GM12878 (cell line): ENCODE results near the gene RASAL2. TPM values are rescaled to one million over a fixed set of nuclear protein-coding genes. Genes with fewer than 3 reads are reported as not detected.

Source experiments
- ATAC-seq: fragments of 200-7000 bp; cut with Tn5 transposase; 3 replicates; pipeline ENCODE4 v1.9.1; 2020; ENCODE audit warnings: mild to moderate bottlenecking, moderate library complexity
- BruUV-seq: library from RNA; stranded (reverse); fragments of 400-500 nt; replicated peaks from 2 replicates; lab custom pipeline; 2021; lab: Mats Ljungman, UMichigan
- CTCF ChIA-PET: fragments of 300-600 bp; sonication (Branson Sonifier 250); formaldehyde crosslinking; extraction: SDS; loops from one replicate; lab custom pipeline; 2021; ENCODE audit warnings: inconsistent platforms; lab: Yijun Ruan, JAX
- POLR2A ChIA-PET: fragments of 350-600 bp; formaldehyde crosslinking; extraction: SDS; loops from one replicate; lab custom pipeline; 2021; ENCODE audit warnings: inconsistent platforms; lab: Charles Lee
- RAD21 ChIA-PET: fragments of 300-600 bp; sonication (Branson Sonifier 250); formaldehyde crosslinking; loops from one replicate; lab custom pipeline; 2023; ENCODE audit warnings: antibody characterized with exemption; ENCODE audit not compliant: unreplicated experiment; lab: Charles Lee
- SMC1A ChIA-PET: fragments of 300-600 bp; sonication (Branson Sonifier 250); formaldehyde crosslinking; loops from one replicate; lab custom pipeline; 2023; ENCODE audit not compliant: unreplicated experiment, uncharacterized antibody; lab: Charles Lee
- DNase-seq: peaks from one replicate; pipeline ENCODE4 v3.0.0-alpha.2; 2011; ENCODE audit warnings: low read depth, low spot score
- FAIRE-seq: peaks from 3 replicates; lab custom pipeline; 2011; peaks lifted over from hg19 to GRCh38; lab: Jason Lieb, UNC
- H2AFZ ChIP-seq: 2 replicates; pipeline ENCODE4 v1.6.0; 2011; ENCODE audit warnings: low read depth, low read length, control low read depth; ENCODE audit not compliant: control insufficient read depth
- H3K27ac ChIP-seq: 2 replicates; pipeline ENCODE4 v1.5.1; 2011; ENCODE audit warnings: control low read depth; ENCODE audit not compliant: control insufficient read depth, insufficient read depth
- H3K27me3 ChIP-seq, 2 experiments: replicated peaks in 1 of 2; 2 replicates each; pipeline versions ENCODE4 v1.6.0 to v1.6.1; 2011; ENCODE audit warnings: low read length in 1 of 2; ENCODE audit not compliant: control insufficient read depth in 2 of 2, insufficient read depth in 2 of 2
- H3K36me3 ChIP-seq, 2 experiments: 2 replicates each; pipeline ENCODE4 v1.5.1; 2011; ENCODE audit warnings: low read length in 1 of 2; ENCODE audit not compliant: control insufficient read depth in 2 of 2, insufficient read depth in 2 of 2
- H3K4me1 ChIP-seq: 2 replicates; pipeline ENCODE4 v1.6.1; 2011; ENCODE audit warnings: mild to moderate bottlenecking, low read length, moderate library complexity, mixed read lengths; ENCODE audit not compliant: control insufficient read depth, insufficient read depth
- H3K4me2 ChIP-seq: 2 replicates; pipeline ENCODE4 v1.6.0; 2011; ENCODE audit warnings: control low read depth; ENCODE audit not compliant: control insufficient read depth, insufficient read depth
- H3K4me3 ChIP-seq: fragments of 200-600 bp; sonication (generic); 2 replicates; pipeline ENCODE4 v1.5.1; 2016
- H3K79me2 ChIP-seq: 2 replicates; pipeline ENCODE4 v1.6.0; 2011; ENCODE audit warnings: low read length; ENCODE audit not compliant: control insufficient read depth, insufficient read depth
- H3K9ac ChIP-seq: 2 replicates; pipeline ENCODE4 v1.8.0; 2011; ENCODE audit warnings: low read length, control low read depth, mixed read lengths; ENCODE audit not compliant: control insufficient read depth, insufficient read depth
- H3K9me3 ChIP-seq: replicated peaks from 3 replicates; pipeline ENCODE4 v1.5.1; 2011; ENCODE audit warnings: mild to moderate bottlenecking, low read length; ENCODE audit not compliant: control insufficient read depth, insufficient read depth
- H4K20me1 ChIP-seq: 2 replicates; pipeline ENCODE4 v1.6.0; 2011; ENCODE audit not compliant: control insufficient read depth, insufficient read depth
- CHD4 ChIP-seq: fragments of 200-600 bp; sonication (generic); IDR thresholded peaks from 2 replicates; pipeline ENCODE4 v1.6.1; 2016; ENCODE audit warnings: mild to moderate bottlenecking
- ESRRA ChIP-seq: IDR thresholded peaks from 2 replicates; pipeline ENCODE4 v1.6.1; 2012; ENCODE audit warnings: mild to moderate bottlenecking, low read length, improper control_type of control experiment
- GATAD2B ChIP-seq: fragments of 450-650 bp; conservative IDR thresholded peaks from 2 replicates; pipeline ENCODE4 v1.6.1; 2017; ENCODE audit warnings: low read depth, mild to moderate bottlenecking, moderate library complexity
- MTA2 ChIP-seq: fragments of 450-650 bp; IDR thresholded peaks from 2 replicates; pipeline ENCODE4 v1.6.1; 2016; ENCODE audit warnings: low read depth, mild to moderate bottlenecking, moderate library complexity
- RAD21 ChIP-seq: IDR thresholded peaks from 2 replicates; pipeline ENCODE4 v1.6.1; 2011; ENCODE audit warnings: mild to moderate bottlenecking, low read depth, low read length, moderate library complexity; ENCODE audit not compliant: insufficient read depth
- SPI1 ChIP-seq: IDR thresholded peaks from 2 replicates; pipeline ENCODE4 v1.6.1; 2011; ENCODE audit warnings: low read depth, mild to moderate bottlenecking, low read length, moderate library complexity, borderline replicate concordance; ENCODE audit not compliant: insufficient read depth
- STAT3 ChIP-seq: IDR thresholded peaks from 2 replicates; pipeline ENCODE4 v1.6.1; 2011; ENCODE audit warnings: low read depth, low read length, improper control_type of control experiment
- SUZ12 ChIP-seq: fragments of 200-600 bp; sonication (generic); IDR thresholded peaks from one replicate; pipeline ENCODE4 v1.6.1; 2018; ENCODE audit warnings: antibody characterized with exemption, mild to moderate bottlenecking; ENCODE audit not compliant: unreplicated experiment
- TCF3 ChIP-seq: IDR thresholded peaks from 2 replicates; pipeline ENCODE4 v1.6.1; 2012; ENCODE audit warnings: low read depth, mild to moderate bottlenecking, low read length, borderline replicate concordance; ENCODE audit not compliant: insufficient read depth
- WGBS: methylation state at CpG from one replicate; pipeline ENCODE4 v1.1.6; 2016; ENCODE audit warnings: low lambda C conversion rate; ENCODE audit not compliant: insufficient replicate concordance, insufficient coverage; ENCODE audit errors: missing lambda C conversion rate; 5-methylcytosine and 5-hydroxymethylcytosine counted together
- in situ Hi-C: fragments of 300-500 bp; cut with MboI; formaldehyde crosslinking; loops from 9 replicates; pipeline ENCODE4 v1.14.3; 2018; ENCODE audit warnings: mixed read lengths
- intact Hi-C: fragments of 100-400 bp; cut with micrococcal nuclease; formaldehyde crosslinking; loops from one replicate; pipeline ENCODE4 v1.14.2; 2022; ENCODE audit not compliant: unreplicated experiment
- polyA plus RNA-seq, 11 experiments: library from polyadenylated mRNA; depleted of rRNA in 4 of 11; unstranded in 6 of 11; stranded (reverse) in 5 of 11; fragments of >200 nt; fragmentation: Nextera tagmentation in 4 of 11; fragmentation: Illumina TruSeq in 1 of 11; extraction: Ambion mirVana in 4 of 11; extraction: Trizol in 1 of 11; gene quantifications; 1 replicate in 1 of 11; 2 replicates in 10 of 11; pipeline versions ENCODE4 v1.2.1 to v1.2.3, GENCODE V29; 2011 to 2016; ENCODE audit warnings: inconsistent platforms in 2 of 11, missing spikeins in 2 of 11, low read depth in 1 of 11
- total RNA-seq, 4 experiments: library from RNA; depleted of rRNA in 3 of 4; stranded (reverse); fragments of >200 nt in 3 of 4; fragmentation: Illumina TruSeq in 1 of 4; extraction: Trizol in 1 of 4; gene quantifications; 2 replicates each; pipeline versions ENCODE4 v1.2.1 to v1.2.3, GENCODE V29; 2013 to 2021
- TF ChIP-seq, protein P1 (sequence below): IDR thresholded peaks from 2 replicates; pipeline ENCODE4 v1.6.1; 2011; ENCODE audit warnings: low read depth, mild to moderate bottlenecking, low read length, moderate library complexity, borderline replicate concordance; ENCODE audit errors: extremely low read depth
- TF ChIP-seq, protein P2 (sequence below): fragments of 450-650 bp; formaldehyde crosslinking; IDR thresholded peaks from 2 replicates; pipeline ENCODE4 v1.4.0; 2022; ENCODE audit warnings: mild to moderate bottlenecking, moderate library complexity
- TF ChIP-seq, protein P3 (sequence below): IDR thresholded peaks from 2 replicates; pipeline ENCODE4 v1.6.1; 2011; ENCODE audit warnings: mild to moderate bottlenecking, low read depth, low read length, moderate library complexity; ENCODE audit not compliant: insufficient replicate concordance
- TF ChIP-seq, protein P4 (sequence below): fragments of 150-350 bp; IDR thresholded peaks from 2 replicates; pipeline ENCODE4 v1.6.1; 2016; ENCODE audit warnings: low read depth, low read length

RASAL2 gene
- total and polyA plus RNA-seq, 10 of the 15 experiments (the other 5 are each of a cell fraction or from before 2014, with no cell fraction given): 0.02 to 6.9 (median 0.17) TPM; not detected in 1

DNA sequence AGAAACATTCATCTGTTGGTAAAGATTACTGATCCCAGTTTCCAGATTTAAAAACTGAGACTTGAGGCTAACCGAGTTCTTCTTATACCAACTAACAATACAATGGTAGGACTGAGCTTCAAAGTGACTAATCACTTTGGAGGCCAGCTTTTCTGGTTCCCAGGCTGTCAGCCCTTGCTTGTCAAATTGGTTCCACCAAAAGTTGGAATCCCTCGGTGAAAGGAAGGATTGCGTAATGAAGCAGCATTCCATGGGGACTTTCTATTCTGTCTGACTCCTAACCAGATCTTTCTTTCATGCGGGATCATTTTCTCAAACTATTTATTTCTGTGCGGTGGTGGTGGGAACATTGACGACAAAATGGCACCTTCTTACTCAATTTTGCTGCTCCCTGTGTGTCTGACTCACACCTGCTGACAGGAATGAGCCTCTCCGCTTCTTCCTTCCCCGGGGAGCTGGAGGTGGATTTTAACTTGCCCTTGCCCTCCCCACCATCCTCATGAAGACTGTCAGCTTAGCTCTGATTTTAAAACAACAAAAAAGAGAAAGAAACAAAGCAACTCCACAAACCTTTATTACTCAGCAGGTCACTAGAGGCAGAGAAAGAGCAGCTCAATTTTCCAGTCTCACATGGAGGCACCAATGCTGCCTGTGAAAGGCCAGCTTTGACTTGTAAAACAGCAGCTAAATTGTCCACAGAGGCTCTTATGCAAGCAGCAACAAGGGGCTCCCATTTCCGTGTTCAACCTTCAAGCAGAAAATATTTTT, 32.9 kb upstream of the RASAL2 start:
- POLR2A ChIA-PET: interaction anchor here (0.6 kb wide), 1 partner anchor 293 kb away, joined by 3 read pairs; no protein-coding TSS in a partner anchor
- Histone ChIP-seq H3K27ac (no peak overlapping the region), H3K36me3 (no peaks in the 10 kb centered on the region), H3K9ac (no peak overlapping the region), H3K79me2 (no peaks in the 10 kb centered on the region), H3K4me2 (no peak overlapping the region), H3K9me3 (no peaks in the 10 kb centered on the region), H3K27me3 (no peaks in the 10 kb centered on the region; a peak in 1 of 4 replicates), H2AFZ (no peak overlapping the region), H3K4me1 (peaks cover 5% of the 10 kb centered on the region), H3K4me3 (no peak overlapping the region), H4K20me1 (no peaks in the 10 kb centered on the region)
- SMC1A ChIA-PET: interaction anchor here (1.1 to 1.7 kb wide), 4 partner anchors 9 to 128 kb away, joined by 4 to 7 read pairs (median 4); no protein-coding TSS in a partner anchor
- ATAC-seq (no peak), DNase-seq (no peak), FAIRE-seq (no peak)
- intact Hi-C loops: no loop called here
- in situ Hi-C loops: no loop called here
- BruUV-seq: no TSS peak
- RAD21 ChIA-PET: interaction anchor here (1.1 kb wide), 1 partner anchor 27 kb away, joined by 3 read pairs; no protein-coding TSS in a partner anchor
- WGBS: 35% methylated on average over 9 of the region's 9 CpGs
- TF ChIP-seq, protein P1, sequence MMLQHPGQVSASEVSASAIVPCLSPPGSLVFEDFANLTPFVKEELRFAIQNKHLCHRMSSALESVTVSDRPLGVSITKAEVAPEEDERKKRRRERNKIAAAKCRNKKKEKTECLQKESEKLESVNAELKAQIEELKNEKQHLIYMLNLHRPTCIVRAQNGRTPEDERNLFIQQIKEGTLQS: no peak
- TF ChIP-seq CHD4: no peak
- TF ChIP-seq MTA2: no peak
- no peak for TF ChIP-seq GATAD2B
- no peak for TF ChIP-seq SPI1
- TF ChIP-seq, protein P2, sequence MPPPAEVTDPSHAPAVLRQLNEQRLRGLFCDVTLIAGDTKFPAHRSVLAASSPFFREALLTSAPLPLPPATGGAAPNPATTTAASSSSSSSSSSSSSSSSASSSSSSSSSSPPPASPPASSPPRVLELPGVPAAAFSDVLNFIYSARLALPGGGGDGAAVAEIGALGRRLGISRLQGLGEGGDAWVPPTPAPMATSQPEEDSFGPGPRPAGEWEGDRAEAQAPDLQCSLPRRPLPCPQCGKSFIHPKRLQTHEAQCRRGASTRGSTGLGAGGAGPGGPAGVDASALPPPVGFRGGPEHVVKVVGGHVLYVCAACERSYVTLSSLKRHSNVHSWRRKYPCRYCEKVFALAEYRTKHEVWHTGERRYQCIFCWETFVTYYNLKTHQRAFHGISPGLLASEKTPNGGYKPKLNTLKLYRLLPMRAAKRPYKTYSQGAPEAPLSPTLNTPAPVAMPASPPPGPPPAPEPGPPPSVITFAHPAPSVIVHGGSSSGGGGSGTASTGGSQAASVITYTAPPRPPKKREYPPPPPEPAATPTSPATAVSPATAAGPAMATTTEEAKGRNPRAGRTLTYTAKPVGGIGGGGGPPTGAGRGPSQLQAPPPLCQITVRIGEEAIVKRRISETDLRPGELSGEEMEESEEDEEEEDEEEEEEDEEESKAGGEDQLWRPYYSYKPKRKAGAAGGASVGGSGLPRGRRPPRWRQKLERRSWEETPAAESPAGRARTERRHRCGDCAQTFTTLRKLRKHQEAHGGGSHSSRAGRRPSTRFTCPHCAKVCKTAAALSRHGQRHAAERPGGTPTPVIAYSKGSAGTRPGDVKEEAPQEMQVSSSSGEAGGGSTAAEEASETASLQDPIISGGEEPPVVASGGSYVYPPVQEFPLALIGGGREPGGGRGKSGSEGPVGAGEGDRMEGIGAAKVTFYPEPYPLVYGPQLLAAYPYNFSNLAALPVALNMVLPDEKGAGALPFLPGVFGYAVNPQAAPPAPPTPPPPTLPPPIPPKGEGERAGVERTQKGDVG (CRISPR knock-in tag): no peak
- TF ChIP-seq, protein P3, sequence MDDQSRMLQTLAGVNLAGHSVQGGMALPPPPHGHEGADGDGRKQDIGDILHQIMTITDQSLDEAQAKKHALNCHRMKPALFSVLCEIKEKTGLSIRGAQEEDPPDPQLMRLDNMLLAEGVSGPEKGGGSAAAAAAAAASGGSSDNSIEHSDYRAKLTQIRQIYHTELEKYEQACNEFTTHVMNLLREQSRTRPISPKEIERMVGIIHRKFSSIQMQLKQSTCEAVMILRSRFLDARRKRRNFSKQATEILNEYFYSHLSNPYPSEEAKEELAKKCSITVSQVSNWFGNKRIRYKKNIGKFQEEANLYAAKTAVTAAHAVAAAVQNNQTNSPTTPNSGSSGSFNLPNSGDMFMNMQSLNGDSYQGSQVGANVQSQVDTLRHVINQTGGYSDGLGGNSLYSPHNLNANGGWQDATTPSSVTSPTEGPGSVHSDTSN: no peak
- TF ChIP-seq, protein P4, sequence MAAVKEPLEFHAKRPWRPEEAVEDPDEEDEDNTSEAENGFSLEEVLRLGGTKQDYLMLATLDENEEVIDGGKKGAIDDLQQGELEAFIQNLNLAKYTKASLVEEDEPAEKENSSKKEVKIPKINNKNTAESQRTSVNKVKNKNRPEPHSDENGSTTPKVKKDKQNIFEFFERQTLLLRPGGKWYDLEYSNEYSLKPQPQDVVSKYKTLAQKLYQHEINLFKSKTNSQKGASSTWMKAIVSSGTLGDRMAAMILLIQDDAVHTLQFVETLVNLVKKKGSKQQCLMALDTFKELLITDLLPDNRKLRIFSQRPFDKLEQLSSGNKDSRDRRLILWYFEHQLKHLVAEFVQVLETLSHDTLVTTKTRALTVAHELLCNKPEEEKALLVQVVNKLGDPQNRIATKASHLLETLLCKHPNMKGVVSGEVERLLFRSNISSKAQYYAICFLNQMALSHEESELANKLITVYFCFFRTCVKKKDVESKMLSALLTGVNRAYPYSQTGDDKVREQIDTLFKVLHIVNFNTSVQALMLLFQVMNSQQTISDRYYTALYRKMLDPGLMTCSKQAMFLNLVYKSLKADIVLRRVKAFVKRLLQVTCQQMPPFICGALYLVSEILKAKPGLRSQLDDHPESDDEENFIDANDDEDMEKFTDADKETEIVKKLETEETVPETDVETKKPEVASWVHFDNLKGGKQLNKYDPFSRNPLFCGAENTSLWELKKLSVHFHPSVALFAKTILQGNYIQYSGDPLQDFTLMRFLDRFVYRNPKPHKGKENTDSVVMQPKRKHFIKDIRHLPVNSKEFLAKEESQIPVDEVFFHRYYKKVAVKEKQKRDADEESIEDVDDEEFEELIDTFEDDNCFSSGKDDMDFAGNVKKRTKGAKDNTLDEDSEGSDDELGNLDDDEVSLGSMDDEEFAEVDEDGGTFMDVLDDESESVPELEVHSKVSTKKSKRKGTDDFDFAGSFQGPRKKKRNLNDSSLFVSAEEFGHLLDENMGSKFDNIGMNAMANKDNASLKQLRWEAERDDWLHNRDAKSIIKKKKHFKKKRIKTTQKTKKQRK: no peak
- no peak for TF ChIP-seq RAD21
- no peak for TF ChIP-seq SUZ12
- no peak for TF ChIP-seq STAT3
- TF ChIP-seq ESRRA: no peak
- no peak for TF ChIP-seq TCF3
- CTCF ChIA-PET: interaction anchor here (0.6 to 2.3 kb wide), 4 partner anchors 9 to 113 kb away, joined by 3 to 5 read pairs (median 3); no protein-coding TSS in a partner anchor
